COLO668 (cell line): ENCODE data around the gene RAPGEF3.

Source experiments
- DNase-seq: peaks from one replicate; lab custom pipeline; 2025; ENCODE audit not compliant: unreplicated experiment; lab: John Stamatoyannopoulos, UW

The RAPGEF3 gene

DNA sequence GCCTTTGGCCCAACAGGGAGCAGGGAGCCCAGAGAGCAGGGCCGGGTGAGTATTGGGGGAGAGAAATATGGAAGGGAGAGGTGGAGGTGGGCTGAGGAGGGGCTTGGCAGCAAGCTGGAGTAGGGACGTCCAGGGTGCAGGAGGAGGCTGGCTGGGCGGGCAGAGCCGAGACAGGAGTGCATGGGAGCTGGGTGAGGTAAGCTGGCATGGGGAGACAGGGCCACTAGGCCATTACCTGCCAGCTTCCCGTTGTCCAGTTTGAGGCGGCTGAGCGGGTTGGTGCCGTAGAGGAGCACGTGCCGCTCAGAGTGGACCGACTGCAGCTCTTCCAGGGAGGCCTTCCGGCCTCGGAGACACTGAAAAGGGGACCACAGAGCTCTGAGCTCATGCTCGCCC is 32.7 kb upstream of the RAPGEF3 start:
- DNase-seq = no peak

- no peak for DNase-seq
Measured at GRCh38 chr12:47790676-47791350, 32.1 kb upstream of the RAPGEF3 start.

GRCh38 chr12:47789712-47790489 is 31.2 kb upstream of the RAPGEF3 start:
- DNase-seq = no peak

DNA sequence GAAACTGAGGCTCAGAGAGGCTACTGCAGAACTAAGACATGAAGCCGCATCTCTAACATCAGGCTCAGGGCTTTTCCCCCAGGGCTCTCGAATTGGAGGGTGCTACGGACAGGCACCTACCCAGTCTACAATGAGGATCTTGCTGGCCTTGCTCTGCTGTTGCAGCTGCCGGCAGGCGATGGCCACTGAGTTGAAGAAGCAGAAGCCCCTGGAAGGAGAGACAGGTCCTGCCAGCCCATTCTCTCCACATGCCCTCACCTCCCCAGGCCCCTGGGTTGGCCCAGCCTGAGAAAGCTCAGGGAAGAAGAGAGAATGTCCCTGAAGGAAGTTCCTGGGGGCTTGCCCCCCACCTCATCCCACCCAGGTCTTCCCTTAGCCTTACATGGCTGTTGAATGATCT is 30.5 kb upstream of the RAPGEF3 start:
- no peak for DNase-seq

GRCh38 chr12:47787596-47788319 is 29.1 kb upstream of the RAPGEF3 start:
- DNase-seq = no peak

GRCh38 chr12:47786662-47787280 is 28.1 kb upstream of the RAPGEF3 start:
- DNase-seq = no peak

DNA sequence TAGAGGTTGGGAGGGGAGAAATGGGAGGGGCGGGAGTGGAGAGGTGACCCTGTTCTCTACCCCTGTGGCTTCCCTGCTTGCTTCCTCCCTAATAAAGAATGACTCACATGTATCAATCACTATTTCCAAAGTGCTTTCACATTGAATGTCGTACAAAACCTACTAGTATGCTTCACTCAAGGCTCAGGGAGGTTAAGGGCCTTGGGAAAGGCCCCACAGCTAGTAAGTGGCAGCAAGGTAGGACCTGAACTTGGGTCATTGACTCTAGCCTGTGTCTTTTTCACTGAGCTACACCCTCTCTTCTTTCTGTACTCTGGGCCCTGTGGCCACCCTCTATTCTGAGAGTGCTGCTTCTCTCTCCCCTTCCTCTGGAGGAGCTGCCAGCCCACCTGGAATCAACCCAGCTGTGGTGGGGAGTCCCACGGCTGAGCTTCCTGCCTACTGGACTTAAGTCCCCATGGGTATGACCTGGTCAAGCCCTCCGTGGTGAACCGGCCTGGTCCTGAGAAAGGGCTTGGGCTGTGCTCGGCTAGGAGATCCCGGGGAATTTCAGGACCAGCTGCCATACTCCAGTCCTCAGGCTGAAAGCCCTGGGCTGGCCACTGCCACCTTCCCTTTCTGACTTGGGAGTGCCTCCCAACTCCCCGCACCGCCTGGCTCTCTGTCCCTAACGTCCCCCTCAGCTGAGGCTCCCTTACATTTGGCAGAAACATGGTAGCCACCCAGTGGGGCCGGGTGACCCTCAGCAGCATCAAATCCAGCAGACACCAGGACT is 27.4 kb upstream of the RAPGEF3 start:
- no peak for DNase-seq

DNA sequence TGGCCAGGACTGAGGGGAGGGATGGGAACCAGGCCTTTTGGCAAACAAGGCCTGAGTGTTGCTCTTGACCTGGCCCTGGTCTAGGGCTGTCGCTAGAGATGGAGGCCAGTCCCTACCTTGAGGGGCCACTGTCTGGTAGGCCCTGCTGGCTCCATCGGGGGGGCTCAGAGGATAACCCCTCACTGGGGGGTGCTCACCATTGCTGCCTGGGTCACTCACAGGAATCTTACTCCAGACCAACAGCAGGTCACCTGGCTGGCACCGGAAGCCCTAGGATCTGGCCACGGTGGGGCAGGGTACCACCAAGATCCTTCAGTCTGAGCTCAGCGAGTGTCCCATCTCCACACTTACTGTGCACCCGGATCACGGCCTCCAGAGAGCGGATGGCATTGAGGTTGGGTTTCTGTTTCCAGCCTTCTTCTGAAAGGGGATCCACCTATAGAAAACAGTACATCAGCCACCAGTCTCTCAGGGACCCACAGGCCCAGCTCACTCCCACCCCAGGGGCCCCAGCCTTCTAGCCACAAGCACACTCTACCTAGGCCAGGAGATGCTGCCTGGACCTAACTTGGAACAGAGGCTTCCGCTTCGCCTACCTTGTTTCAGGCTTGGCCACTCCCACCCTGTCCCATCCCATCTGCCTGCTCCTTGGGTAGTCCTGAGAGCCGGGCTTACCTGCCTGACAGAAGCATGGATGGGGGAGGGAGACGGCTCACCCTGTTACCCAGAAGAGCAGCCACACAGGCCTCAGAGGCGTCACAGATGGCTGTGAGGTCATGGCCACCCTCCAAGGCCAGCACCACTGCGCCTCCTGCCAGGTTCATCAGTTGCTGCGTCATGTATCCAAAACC is 26.6 kb upstream of the RAPGEF3 start:
- DNase-seq = no peak

DNA sequence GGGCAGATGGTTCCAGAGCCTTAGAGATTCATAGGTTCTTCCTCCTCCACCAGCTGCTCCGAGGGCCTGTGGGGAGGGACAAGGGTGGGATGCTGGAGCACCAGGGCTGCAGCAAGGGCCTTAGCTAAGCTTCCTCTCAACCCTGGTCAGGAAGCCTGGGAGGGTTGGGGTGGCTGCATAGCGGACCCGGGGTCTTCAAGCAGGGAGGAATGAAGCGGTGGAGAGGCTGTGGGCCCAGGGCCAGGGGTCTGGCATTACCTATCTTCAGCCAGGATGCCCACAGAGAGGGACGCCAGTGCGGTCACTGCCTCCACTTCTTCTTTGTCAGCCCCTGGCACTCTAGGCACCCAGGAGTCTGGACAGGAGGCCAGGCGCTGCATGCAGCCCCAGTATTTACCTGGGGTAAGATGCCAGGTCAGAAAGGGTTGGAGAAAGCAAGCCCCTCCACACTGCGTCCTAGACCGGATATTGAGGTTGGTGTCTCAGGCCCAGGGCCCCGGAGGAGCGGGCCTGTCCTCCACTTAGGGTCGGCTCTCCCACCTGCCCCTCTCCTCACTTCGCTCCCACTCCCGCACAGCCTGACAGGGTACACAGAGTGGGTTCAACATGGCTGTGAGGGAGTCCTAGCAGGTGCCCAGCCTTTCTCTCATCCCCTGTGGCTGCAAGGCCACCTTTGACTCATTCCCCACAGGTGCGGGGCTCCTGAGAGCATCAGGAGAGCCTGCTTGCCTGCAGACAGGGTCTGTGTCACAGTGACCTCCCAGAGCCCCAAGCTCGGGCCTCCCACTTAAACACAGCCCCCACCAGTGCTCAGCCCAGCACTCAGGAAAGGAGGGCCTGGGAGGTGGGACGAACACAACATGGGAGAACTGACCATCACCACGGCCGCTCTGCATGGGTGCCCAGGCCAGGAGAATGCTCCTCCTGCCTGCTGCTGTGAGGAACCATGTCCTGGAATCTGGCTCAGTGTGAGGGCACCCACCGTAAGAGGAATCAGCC is 25.4 kb upstream of the RAPGEF3 start:
- no peak for DNase-seq

DNA sequence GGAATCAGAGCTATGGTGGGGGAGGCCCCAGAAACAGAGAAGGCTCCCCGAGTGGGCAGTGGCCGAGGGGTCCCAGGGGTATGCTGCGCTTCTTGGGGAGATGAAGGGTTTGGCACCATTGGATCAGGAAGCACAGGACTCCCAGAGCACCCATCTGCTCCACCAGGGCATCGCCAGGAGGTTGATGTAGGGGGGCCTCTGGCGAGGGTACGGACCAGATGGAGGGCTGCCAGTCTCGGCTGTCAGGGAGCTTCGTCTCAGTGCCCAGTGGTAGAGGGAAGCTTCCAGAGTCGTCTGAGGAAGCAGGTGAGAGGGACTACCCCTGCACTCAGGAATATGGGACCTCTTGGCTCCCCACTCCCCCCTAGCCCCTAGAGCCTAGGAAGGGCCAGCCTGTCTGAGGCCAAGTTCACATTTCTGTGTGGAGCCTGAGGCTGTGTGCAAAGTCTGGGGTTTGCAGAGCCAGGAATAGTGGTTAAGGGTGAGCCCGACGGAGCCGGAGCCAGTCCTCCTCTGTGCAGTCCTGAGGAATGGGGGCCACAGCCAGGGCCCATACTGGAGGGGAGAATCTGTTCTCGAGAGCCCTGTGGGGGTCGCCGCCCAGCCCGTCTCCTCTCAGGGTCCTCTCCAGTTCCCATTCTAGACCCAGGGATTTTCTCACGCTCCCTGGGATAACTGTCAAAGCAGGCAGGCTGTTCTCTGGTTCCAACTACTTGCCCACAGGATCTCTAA is 24.5 kb upstream of the RAPGEF3 start:
- no peak for DNase-seq

GRCh38 chr12:47782372-47782770 is 23.7 kb upstream of the RAPGEF3 start:
- peak; percentile 27 for DNase-seq

DNA sequence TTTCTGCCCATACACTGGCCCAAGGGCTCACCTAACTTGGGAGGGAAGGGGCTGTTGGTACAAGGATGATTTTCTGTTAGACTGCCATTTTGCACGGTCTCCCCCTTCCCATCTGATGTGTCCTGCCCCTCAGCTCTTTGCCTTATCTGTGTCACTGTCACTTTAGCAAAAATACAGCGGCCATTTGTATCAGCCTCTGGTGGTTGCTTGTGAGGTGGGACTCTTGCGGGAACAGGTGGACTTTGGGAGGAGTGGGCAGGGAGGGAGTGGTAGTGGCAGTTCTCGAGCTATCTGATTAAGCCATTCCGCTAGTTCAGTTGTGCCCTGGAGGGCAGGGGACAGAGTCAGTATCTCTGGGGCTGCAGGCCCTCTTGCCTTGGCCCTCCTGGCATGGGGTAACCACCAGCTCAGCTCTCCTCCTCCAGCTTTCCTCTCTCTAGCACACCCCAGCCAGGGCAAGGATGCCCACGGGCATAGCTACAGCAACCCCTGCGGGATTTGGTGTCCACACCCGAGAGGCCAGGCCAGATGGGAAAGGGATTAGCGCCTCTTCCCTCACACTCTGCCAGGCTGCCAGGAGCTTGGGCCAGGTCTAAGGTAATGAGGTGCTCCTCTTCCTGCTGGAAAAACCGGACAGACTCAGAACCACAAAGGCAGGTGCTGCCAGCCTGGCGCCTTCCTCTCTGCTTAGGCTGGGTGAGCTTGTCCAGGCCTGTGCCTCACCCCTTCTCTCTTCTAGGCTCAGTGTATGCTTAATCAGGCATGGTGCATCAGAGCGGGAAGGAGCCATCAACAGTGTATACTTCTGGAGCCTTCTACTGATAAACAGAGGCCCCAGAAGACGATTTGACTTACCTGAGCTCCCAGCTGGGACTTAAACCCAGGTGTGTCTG is 23.0 kb upstream of the RAPGEF3 start:
- DNase-seq = peak; percentile 32

DNA sequence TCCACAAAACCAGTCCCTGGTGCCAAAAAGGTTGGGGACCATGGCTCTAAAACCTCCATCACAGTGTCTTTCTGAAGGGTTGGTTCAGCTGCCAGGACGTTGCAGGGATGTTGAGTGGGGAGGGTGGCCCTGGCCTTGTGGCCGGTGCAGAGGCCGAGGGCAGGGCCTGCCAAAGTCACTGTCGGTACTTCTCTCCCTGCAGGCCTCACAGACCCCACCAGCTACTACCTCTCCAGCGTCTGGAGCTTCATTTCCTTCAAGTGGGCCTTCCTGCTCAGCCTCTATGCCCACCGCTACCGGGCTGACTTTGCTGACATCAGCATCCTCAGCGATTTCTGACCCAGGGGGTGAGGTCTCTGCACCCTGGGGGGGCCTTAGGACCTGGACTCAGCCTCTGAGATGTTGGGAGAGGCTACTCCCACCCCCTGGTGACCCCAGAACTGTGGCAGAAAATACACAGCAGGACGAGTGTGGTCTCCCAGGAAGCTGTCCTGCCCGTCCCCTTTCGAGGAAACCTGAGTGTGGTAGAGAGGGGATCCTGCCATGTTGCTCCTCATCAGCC is 21.3 kb upstream of the RAPGEF3 start:
- no peak for DNase-seq

GRCh38 chr12:47779301-47779942 is 20.7 kb upstream of the RAPGEF3 start:
- peak; percentile 76 for DNase-seq

DNA sequence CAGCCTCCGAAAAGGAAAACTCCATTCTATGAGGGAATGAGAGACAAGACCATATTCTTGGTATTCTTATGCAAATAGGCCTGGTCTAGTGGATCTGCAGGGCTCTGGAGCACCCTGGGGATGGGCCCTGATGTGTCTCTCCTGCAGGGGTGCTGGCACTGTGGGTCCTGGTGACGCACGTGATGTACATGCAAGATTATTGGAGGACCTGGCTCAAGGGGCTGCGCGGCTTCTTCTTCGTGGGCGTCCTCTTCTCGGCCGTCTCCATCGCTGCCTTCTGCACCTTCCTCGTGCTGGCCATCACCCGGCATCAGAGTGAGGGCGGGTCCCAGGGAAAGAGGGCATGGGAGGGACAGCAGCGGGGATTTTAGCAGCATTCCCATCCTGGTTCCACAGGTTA is 20.2 kb upstream of the RAPGEF3 start:
- no peak for DNase-seq
